COR-L47 (cell line): ENCODE results near the gene LRRC71.

Source experiments
- DNase-seq: peaks from one replicate; lab custom pipeline; 2025; lab: John Stamatoyannopoulos, UW

The LRRC71 gene

DNA sequence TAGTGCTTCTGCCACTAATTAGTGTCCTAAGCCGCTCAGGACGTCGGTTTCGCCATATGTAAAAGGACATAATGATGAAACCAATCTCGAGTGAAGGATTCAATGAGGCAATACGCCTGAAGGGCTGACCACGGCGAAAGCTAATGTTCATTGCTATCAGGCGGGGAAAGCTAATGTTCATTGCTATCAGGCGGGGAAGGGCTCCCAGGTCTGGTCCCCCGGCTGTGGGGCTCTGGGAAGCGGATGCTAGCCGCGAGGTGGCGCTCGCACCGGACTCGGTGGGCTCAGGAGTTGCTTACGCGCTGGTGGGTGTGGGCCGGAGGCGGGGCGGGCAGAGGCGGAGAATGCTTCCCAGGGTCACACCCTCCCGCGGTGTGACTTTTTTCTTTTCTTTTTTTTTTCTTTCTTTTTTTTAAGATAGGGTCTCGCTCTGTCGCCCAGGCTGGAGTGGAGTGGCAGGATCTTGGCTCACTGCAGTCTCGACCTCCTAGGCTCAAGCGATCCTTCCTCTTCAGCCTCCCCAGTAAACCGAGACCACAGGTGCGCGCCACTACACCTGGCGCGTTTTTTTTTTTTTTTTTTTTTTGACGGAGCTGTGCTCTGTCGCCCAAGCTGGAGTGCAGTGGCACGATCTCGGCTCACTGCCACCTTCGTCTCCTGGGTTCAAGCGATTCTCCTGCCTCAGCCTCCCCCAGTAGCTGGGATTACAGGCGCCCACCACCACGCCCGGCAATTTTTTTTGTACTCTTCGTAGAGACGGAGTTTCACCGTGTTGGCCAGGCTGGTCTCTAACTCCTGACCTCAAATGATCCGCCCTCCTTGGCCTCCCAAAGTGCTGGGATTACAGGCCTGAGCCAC is 28.0 kb upstream of the LRRC71 start:
- peak; percentile 75 for DNase-seq

GRCh38 chr1:156893048-156893953 is 27.1 kb upstream of the LRRC71 start, which contains the start of gene PEAR1:
Gene PEAR1 (plus strand): TSS chr1:156893718. CDS start chr1:156903927, 10,209 bp downstream.
- DNase-seq, result no peak

DNA sequence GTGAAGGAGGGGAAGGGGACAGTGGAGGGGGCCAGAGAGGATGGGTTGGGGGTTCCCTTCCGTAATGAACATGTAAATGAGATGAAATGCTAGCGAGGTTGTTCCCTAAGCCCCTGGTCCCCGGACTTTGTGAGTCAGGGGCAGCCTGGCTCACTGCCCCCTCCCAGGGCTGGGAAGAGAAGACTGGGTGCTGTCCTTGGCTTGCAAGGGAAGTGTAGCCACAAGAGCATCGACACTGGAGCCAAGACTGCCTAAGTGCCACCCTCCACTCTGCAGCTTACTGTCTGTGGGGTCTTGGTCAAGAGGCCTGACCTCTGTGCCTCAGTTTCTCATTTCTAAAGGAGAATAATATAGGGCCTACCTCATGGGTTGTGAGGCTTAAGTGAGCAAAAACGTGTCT is 26.4 kb upstream of the LRRC71 start:
- no peak for DNase-seq

DNA sequence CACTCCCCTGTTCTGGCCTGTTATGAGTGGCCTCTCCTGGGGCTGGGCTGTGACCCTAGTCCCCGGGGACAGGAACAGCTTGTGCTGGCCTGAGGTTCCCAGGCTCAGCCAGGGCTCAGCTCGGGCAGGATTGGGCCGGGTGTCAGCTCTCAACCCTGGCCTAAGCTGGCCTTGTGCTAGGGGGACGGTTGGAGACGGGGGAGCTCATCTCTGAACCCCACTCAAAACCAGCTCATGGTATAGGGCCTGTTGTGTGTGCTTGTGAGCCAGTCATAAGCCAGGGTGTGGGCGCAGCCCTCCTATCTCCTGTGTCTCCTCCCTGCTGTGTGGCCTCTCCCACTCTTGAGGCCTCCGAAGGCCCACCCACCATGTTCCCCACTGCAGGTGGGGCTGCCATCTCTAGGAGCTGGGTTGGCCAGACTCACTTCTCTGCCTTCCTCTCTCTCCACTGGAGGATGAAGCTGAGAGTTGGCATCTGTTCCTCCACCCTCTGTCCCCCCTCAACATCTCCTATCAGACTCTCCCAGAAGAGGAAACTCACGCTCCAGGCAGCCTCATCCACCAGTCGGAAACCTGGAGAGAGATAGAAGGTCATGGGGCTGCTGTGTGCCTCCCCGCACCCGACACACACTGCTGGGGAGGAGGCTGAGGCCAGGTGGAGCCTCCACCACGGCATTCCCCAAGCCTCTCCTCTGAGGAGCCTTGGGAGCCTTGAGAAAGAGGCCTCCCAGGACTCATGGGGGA is 25.5 kb upstream of the LRRC71 start:
- no peak for DNase-seq

DNA sequence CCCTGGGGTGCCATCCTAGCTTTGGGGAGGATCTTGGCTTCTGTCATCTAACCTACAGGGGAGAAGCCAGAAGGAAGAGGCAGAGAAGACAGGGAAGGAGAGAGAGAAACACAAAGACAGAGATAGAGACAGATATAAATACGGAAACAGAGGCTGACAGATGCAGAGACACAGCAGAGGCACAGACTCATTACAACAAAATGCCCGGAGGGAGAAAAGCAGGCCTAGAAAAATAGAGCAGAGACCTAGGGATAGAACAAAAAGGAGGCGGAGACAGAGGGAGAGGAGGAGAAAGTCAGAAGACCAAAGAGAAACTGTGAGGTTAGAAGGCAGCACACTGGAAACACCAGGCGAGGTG is 25.0 kb upstream of the LRRC71 start:
- DNase-seq, result no peak

GRCh38 chr1:156895927-156896326 is 24.5 kb upstream of the LRRC71 start:
- DNase-seq, result no peak

GRCh38 chr1:156896490-156897033 is 23.9 kb upstream of the LRRC71 start:
- no peak for DNase-seq

GRCh38 chr1:156897078-156897825 is 23.2 kb upstream of the LRRC71 start:
- DNase-seq, result no peak

DNA sequence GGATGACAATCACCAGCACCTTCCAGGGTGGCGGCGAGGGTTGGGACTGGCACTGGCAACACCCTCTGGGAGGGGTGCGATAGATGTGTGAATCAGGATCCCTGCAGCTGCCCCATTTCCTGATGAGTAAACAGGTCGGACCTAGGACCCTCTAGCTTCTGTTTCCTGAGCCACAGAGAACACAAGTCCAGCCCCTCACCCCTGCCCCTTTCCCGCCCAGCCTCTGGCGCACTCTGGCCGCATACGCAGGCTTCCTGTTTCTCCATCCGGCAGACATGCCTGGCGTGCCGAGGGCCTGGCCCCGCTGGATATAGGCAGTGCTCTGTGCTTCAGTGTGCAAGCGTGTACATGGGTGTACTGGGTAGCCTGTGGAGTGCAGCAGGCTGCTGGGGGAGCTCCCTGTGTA is 22.3 kb upstream of the LRRC71 start:
- no peak for DNase-seq

DNA sequence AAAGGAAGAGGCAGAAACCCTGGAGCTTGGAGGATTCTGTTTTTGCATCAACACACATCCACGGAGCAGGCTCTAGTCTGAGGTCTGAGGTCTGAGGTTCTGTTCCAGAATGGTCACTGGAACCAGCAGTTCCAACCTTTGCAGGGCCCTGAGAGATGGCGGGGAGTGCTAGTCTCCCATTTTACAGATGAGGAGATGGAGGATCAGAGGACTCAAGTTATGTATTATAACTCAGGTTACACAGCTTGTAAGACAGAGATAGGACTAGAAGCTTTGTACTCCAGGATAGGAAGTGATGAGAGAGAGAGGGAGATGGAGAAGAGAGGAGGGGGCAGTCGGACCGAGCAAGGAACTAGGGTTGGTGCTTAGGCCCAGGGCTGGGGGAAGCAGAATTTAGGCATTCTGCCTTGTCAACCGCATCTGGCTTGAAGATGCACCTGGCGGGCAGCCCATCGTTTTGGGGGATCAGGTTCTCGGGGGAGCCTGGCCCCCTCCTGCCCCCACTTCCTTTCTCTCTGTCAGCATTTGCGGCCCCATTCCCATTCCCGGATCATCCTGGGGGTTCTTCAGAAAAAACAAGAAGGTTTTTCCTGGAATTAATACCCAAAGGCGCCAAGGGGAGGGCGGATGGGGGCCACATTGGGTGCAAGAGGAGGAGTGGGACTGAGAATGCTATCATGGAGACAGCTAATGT is 21.3 kb upstream of the LRRC71 start:
- no peak for DNase-seq

GRCh38 chr1:156899956-156900718 is 20.3 kb upstream of the LRRC71 start:
- DNase-seq, result no peak

- no peak for DNase-seq
These were observed 19.4 kb upstream of the LRRC71 start for GRCh38 chr1:156900896-156901589.

DNA sequence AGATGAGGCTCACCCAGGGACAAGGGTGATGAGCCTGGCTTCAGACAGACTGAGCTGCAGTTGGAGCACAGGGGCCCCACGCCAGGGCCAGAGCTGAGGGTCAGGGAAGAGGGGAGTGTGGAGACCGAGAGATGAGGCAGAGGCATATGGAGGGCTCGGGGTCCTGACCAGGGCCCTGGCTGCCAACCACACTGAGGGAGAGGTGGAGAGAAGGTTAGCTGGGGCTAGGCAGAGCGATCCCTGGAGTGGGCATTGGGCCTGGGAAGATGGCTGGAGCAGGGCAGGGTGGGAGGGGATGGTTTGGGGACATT is 18.9 kb upstream of the LRRC71 start:
- DNase-seq, result no peak

DNA sequence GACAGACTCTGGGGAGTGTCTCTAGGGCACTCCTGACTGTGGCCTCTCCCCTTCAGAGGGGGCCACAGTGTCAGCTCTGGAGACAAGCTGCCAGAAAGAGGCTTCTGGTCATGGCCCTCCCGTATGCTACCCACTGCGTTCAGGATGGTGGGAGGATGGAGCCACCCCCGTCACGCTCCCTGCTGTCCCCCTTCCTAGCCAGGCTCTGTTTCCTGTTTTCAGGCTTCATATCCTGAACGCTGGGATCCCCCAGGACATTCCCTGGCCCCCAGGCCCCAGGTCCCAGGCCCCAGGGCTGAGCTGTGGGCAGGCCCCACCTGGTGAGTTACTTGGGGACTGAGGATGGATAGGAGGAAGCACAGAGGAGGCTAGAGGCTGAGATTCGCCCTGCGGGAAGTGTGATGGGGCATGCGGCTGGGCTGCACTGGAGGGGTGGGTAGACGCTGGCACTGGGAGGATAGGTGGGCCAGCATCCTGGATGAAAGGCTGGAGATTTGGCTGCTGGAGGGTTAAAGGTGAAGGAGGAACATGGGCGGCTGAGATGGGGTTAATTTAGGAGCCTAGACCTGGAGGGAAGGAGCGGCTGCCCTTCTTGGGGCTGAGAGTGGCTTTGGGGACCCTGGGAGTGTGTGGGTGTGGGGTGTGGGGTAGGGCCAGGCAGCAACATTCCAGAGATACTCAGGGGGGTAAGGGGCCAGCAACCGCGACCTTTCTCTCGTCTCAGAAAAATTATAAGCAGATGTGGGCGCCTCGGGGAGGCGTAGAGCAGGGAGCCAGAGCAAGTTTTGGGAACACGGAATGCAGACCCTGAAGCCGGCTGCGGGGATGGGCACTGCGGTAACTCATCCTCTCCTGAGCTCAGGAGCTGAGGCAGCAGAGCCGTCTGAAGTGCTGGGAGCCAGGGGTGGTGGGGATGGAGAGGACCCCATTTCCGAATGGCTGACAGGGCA is 18.2 kb upstream of the LRRC71 start:
- no peak for DNase-seq

DNA sequence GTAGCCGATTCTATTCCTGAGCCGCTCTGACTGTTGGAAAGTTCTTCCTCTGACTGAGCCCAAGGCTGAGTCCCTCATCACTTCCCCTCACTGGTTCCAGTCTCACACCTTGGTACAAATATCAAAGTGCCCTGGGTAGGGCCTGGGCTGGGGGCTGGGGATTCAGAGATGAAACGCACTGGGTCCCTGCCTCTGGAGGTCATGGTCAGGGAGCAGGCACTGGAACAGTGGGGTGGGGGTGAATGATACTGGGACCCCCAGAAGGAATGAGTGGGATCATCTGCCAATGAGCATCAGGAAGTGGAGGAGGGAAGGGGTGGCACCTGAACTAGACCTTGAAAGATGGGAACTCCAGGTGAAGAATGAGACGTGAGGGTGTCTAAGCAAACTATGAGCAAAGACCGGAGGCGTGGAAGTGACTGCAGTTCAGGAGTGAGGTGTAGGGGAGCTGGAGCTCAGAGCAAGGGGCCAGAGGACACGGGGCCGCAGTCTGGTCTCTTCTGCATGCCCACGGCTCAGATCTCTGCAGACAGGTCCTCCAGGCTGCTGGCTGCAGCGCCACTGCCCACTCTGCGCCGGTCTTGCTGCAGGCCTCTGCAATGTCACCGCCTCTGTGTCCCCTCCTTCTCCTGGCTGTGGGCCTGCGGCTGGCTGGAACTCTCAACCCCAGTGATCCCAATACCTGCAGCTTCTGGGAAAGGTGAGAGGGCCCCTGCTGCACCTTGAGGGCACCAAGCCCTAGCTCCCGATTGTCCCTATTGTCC is 16.9 kb upstream of the LRRC71 start:
- DNase-seq, result no peak

- DNase-seq, result no peak
These were observed 16.1 kb upstream of the LRRC71 start for GRCh38 chr1:156904187-156904959.

DNA sequence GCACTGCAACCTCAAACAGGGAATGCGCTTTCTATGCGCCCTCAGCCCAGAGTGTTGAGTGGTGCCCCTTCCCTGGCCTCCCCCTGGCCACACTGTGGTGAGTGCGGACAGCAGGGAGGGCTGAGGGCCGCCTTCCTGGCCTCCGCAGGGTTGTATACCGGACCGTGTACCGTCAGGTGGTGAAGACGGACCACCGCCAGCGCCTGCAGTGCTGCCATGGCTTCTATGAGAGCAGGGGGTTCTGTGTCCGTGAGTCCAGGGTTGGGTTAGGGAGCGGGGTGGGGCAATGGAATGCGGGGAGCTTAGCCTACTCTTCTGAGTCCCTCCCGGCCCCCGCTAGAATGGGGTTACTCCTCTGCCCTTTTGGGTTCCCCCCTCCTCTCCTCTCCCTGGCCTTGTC is 15.3 kb upstream of the LRRC71 start:
- no peak for DNase-seq
